K562 (cell line): ENCODE data around the gene PBOV1. TPM values are rescaled to one million over a fixed set of nuclear protein-coding genes. Genes with fewer than 3 reads are reported as not detected.

ENCODE experiments used
- ATAC-seq: fragments of 200-7000 bp; cut with Tn5 transposase; 3 replicates; pipeline ENCODE4 v1.9.1; 2020; ENCODE audit warnings: moderate library complexity
- Bru-seq: library from RNA; stranded (reverse); fragments of 400-500 nt; gene quantifications from one replicate; lab custom pipeline; 2021; lab: Mats Ljungman, UMichigan
- BruChase-seq, 2 experiments: library from RNA; stranded (reverse); fragments of 400-500 nt; gene quantifications; one replicate each; lab custom pipeline; 2021; lab: Mats Ljungman, UMichigan
- BruUV-seq: library from RNA; stranded (reverse); fragments of 400-500 nt; replicated peaks from 2 replicates; lab custom pipeline; 2021; lab: Mats Ljungman, UMichigan
- CTCF ChIA-PET: fragments of 300-600 bp; formaldehyde crosslinking; extraction: SDS; loops from one replicate; lab custom pipeline; 2021; ENCODE audit warnings: low intra/inter-chr PET ratio; lab: Yijun Ruan, JAX
- POLR2A ChIA-PET: fragments of 300-600, 350-650 bp; sonication (Branson Sonifier 250); formaldehyde crosslinking; extraction: SDS; loops from one replicate; lab custom pipeline; 2021; ENCODE audit warnings: antibody characterized with exemption, inconsistent platforms; lab: Yijun Ruan, JAX
- DNase-seq, 4 experiments: peaks; one replicate each; pipeline versions ENCODE4 v3.0.0 to v3.0.0-alpha.2; 2011 to 2018; ENCODE audit warnings: low spot score in 3 of 4, mixed read lengths in 3 of 4; ENCODE audit errors: extremely low read depth in 1 of 4
- FAIRE-seq: peaks from 2 replicates; lab custom pipeline; 2011; peaks lifted over from hg19 to GRCh38; lab: Jason Lieb, UNC
- H2AFZ ChIP-seq: 2 replicates; pipeline ENCODE4 v1.6.0; 2011; ENCODE audit warnings: low read depth, low read length, control low read depth, inconsistent platforms
- H3K27ac ChIP-seq: fragments of 200-600 bp; 3 replicates; pipeline ENCODE4 v1.8.0; 2011; ENCODE audit warnings: low read depth, mild to moderate bottlenecking, control low read depth, inconsistent platforms, low read length, moderate library complexity, mixed read lengths; ENCODE audit errors: extremely low read depth
- H3K27me3 ChIP-seq, 2 experiments: fragments of 300-600 bp in 1 of 2; 2 replicates in 1 of 2; 3 replicates in 1 of 2; pipeline versions ENCODE4 v1.6.0 to v1.8.0; 2011; ENCODE audit warnings: inconsistent platforms in 2 of 2, low read length in 2 of 2, mild to moderate bottlenecking in 1 of 2, mixed read lengths in 1 of 2, moderate library complexity in 1 of 2; ENCODE audit not compliant: control insufficient read depth in 2 of 2, insufficient read depth in 2 of 2
- H3K36me3 ChIP-seq: fragments of 300-600 bp; 3 replicates; pipeline ENCODE4 v1.8.0; 2011; ENCODE audit warnings: mild to moderate bottlenecking, low read length, inconsistent platforms; ENCODE audit not compliant: control insufficient read depth, insufficient read depth
- H3K4me1 ChIP-seq, 2 experiments: fragments of 200-600 bp in 1 of 2; replicated peaks in 1 of 2; 2 replicates in 1 of 2; 3 replicates in 1 of 2; pipeline versions ENCODE4 v1.5.1 to v1.8.0; 2011; ENCODE audit warnings: inconsistent platforms in 2 of 2, low read length in 2 of 2, mild to moderate bottlenecking in 1 of 2, mixed read lengths in 1 of 2, moderate library complexity in 1 of 2; ENCODE audit not compliant: control insufficient read depth in 2 of 2, insufficient read depth in 2 of 2
- H3K4me2 ChIP-seq: 2 replicates; pipeline ENCODE4 v1.6.1; 2011; ENCODE audit warnings: low read length, control low read depth, inconsistent platforms, mixed read lengths; ENCODE audit not compliant: insufficient read depth
- H3K4me3 ChIP-seq: fragments of 200-600 bp; sonication (generic), shearing (Covaris generic); 2 replicates; pipeline ENCODE4 v1.5.1; 2016; ENCODE audit warnings: control low read depth, inconsistent platforms
- H3K79me2 ChIP-seq: fragments of 200-600 bp; 3 replicates; pipeline ENCODE4 v1.8.0; 2011; ENCODE audit warnings: low read length, inconsistent platforms; ENCODE audit not compliant: control insufficient read depth, insufficient read depth
- H3K9ac ChIP-seq, 2 experiments: 2 replicates each; pipeline versions ENCODE4 v1.6.0 to v1.6.1; 2011; ENCODE audit warnings: low read depth in 2 of 2, low read length in 2 of 2, control low read depth in 1 of 2, inconsistent platforms in 1 of 2, mild to moderate bottlenecking in 1 of 2, mixed read lengths in 1 of 2; ENCODE audit not compliant: insufficient read depth in 1 of 2
- H3K9me1 ChIP-seq: one replicate; pipeline ENCODE4 v1.6.0; 2011; ENCODE audit warnings: inconsistent platforms, mild to moderate bottlenecking, low read length, moderate library complexity; ENCODE audit not compliant: control insufficient read depth, insufficient read depth
- H3K9me3 ChIP-seq: replicated peaks from 2 replicates; pipeline ENCODE4 v1.5.1; 2011; ENCODE audit warnings: low read depth, low read length, inconsistent platforms; ENCODE audit not compliant: control insufficient read depth, insufficient read depth
- H4K20me1 ChIP-seq: replicated peaks from 2 replicates; pipeline ENCODE4 v1.6.1; 2011; ENCODE audit warnings: low read length, inconsistent platforms, mixed read lengths; ENCODE audit not compliant: control insufficient read depth, insufficient read depth
- ATF2 ChIP-seq: sonication (generic); formaldehyde crosslinking; IDR thresholded peaks from 2 replicates; pipeline ENCODE4 v1.8.1; 2022; ENCODE audit warnings: missing genetic modification reagents
- EZH2 ChIP-seq: IDR thresholded peaks from 2 replicates; pipeline ENCODE4 v1.6.1; 2012; ENCODE audit warnings: low read depth, mild to moderate bottlenecking, inconsistent platforms, low read length, borderline replicate concordance
- IFI16 ChIP-seq: fragments of 250-450 bp; sonication (Bioruptor Pico); IDR thresholded peaks from 2 replicates; pipeline ENCODE4 v2.1.2; 2022; ENCODE audit warnings: mild to moderate bottlenecking, inconsistent platforms
- KAT2B ChIP-seq: IDR thresholded peaks from one replicate; pipeline ENCODE4 v1.6.1; 2012; ENCODE audit warnings: low read depth, mild to moderate bottlenecking, control low read depth, inconsistent platforms, low read length, moderate library complexity
- KDM5B ChIP-seq: fragments of 200-600 bp; sonication (generic); IDR thresholded peaks from 2 replicates; pipeline ENCODE4 v1.6.1; 2012; ENCODE audit warnings: low read depth, mild to moderate bottlenecking, moderate library complexity, low read length, control low read depth, inconsistent platforms; ENCODE audit not compliant: insufficient replicate concordance
- NFXL1 ChIP-seq: fragments of 450-650 bp; formaldehyde crosslinking; IDR thresholded peaks from 2 replicates; pipeline ENCODE4 v1.4.0; 2021; ENCODE audit warnings: mild to moderate bottlenecking
- PYGO2 ChIP-seq: fragments of 450-650 bp; IDR thresholded peaks from 2 replicates; pipeline ENCODE4 v1.6.1; 2016; ENCODE audit warnings: mild to moderate bottlenecking, missing genetic modification characterization, moderate library complexity, missing compliant biosample characterization
- RFX7 ChIP-seq: fragments of 250-450 bp; sonication (Bioruptor Pico); IDR thresholded peaks from 2 replicates; pipeline ENCODE4 v1.5.1; 2021; ENCODE audit warnings: mild to moderate bottlenecking
- USF2 ChIP-seq: sonication (generic); formaldehyde crosslinking; IDR thresholded peaks from 2 replicates; pipeline ENCODE4 v1.5.0; 2020; ENCODE audit warnings: missing genetic modification reagents
- WHSC1 ChIP-seq: IDR thresholded peaks from one replicate; pipeline ENCODE4 v1.6.1; 2012; ENCODE audit warnings: low read length, control low read depth, inconsistent platforms
- ZBTB34 ChIP-seq: fragments of 250-450 bp; sonication (Bioruptor Pico); IDR thresholded peaks from 2 replicates; pipeline ENCODE4 v1.8.0; 2021; ENCODE audit warnings: mild to moderate bottlenecking, moderate library complexity
- ZFP91 ChIP-seq: sonication (generic); formaldehyde crosslinking; IDR thresholded peaks from 2 replicates; pipeline ENCODE4 v1.8.0; 2022; ENCODE audit warnings: mild to moderate bottlenecking, missing genetic modification reagents
- WGBS: fragments of 100-300 bp; shearing (Covaris generic); methylation state at CpG from one replicate; pipeline ENCODE4 v1.1.6; 2016; ENCODE audit warnings: low coverage, mixed read lengths; ENCODE audit not compliant: insufficient coverage; ENCODE audit errors: missing lambda C conversion rate; 5-methylcytosine and 5-hydroxymethylcytosine counted together
- in situ Hi-C: fragments of 300-500 bp; cut with MboI; formaldehyde crosslinking; loops from 4 replicates; pipeline ENCODE4 v1.15.0; 2018; ENCODE audit warnings: inconsistent platforms, mixed read lengths
- intact Hi-C: fragments of 100-400 bp; cut with micrococcal nuclease; formaldehyde crosslinking; loops from 2 replicates; pipeline ENCODE4 v1.14.2; 2022
- long read RNA-seq, 3 experiments: library from polyadenylated mRNA in 2 of 3; library from RNA in 1 of 3; unstranded in 2 of 3; stranded (forward) in 1 of 3; transcript quantifications; one replicate each; pipeline ENCODE4 v2.0.0, GENCODE V29; 2019 to 2022
- polyA minus RNA-seq, 3 experiments: library from RNA; depleted of rRNA, polyadenylated mRNA; stranded (reverse); fragments of >200 nt; gene quantifications; 2 replicates each; pipeline ENCODE4 v1.2.3, GENCODE V29; 2011
- polyA plus RNA-seq, 8 experiments: library from polyadenylated mRNA; depleted of rRNA in 4 of 8; stranded (reverse) in 5 of 8; unstranded in 3 of 8; fragments of >200 nt; fragmentation: Nextera tagmentation in 2 of 8; fragmentation: Illumina TruSeq in 1 of 8; extraction: Ambion mirVana in 2 of 8; extraction: Trizol in 1 of 8; gene quantifications; 2 replicates each; pipeline versions ENCODE4 v1.2.1 to v1.2.3, GENCODE V29; 2011 to 2014; ENCODE audit warnings: inconsistent platforms in 1 of 8, missing spikeins in 1 of 8
- total RNA-seq, 7 experiments: library from RNA; depleted of rRNA in 6 of 7; stranded (reverse); fragments of >200 nt in 6 of 7; fragmentation: Illumina TruSeq in 2 of 7; extraction: Trizol in 2 of 7; gene quantifications; 2 replicates each; pipeline versions ENCODE4 v1.2.1 to v1.2.3, GENCODE V29; 2011 to 2021; ENCODE audit warnings: low replicate concordance in 1 of 7

PBOV1 gene
- not detected in 2 replicates for total RNA-seq (2011; cell fraction: chromatin; rRNA removed; ENCODE audit: low replicate concordance)
- not detected in 2 replicates for total RNA-seq (2011; cell fraction: nucleolus; rRNA removed)
- not detected in 2 replicates for total RNA-seq (2011; cell fraction: nucleoplasm; rRNA removed)
- total RNA-seq (2014; rRNA removed) (not detected in 2 replicates), total RNA-seq (2014; rRNA removed; fragmentation: Illumina TruSeq; extraction: Trizol) (not detected in 2 replicates), total RNA-seq (2015; rRNA removed; fragmentation: Illumina TruSeq; extraction: Trizol) (not detected in 2 replicates), total RNA-seq (2021) (not detected in 2 replicates), polyA plus RNA-seq (2011; rRNA removed) (not detected in 2 replicates), polyA plus RNA-seq (2014; fragmentation: Illumina TruSeq; extraction: Trizol) (not detected in 2 replicates), polyA plus RNA-seq (2014; fragmentation: Nextera tagmentation; extraction: Ambion mirVana) (not detected), polyA plus RNA-seq (2014; rRNA removed) (not detected in 2 replicates), polyA minus RNA-seq (2011; rRNA and poly(A)+ RNA removed) (not detected in 2 replicates), Bru-seq, nascent RNA (not detected), BruChase-seq, experiment 1, labeled RNA remaining after a 2-hour chase (not detected), BruChase-seq, experiment 2, labeled RNA remaining after a 6-hour chase (not detected)
- not detected in 2 replicates for polyA plus RNA-seq (2011; cell fraction: cytosol; rRNA removed)
- polyA plus RNA-seq (2011; cell fraction: nucleus; rRNA removed), result not detected in 2 replicates
- not detected in 2 replicates for polyA plus RNA-seq (2012)
- not detected in 2 replicates for polyA minus RNA-seq (2011; cell fraction: cytosol; rRNA and poly(A)+ RNA removed)
- not detected in 2 replicates for polyA minus RNA-seq (2011; cell fraction: nucleus; rRNA and poly(A)+ RNA removed)
- long read RNA-seq, experiment 1, result 0 reads
- long read RNA-seq, experiment 2, result 0 reads
- long read RNA-seq, experiment 3, result 0 reads

- DNase-seq, result no peak
- Histone ChIP-seq H3K4me1 (no peaks in the 10 kb centered on the region), H3K27ac (no peak within 1 kb of the TSS), H2AFZ (no peak within 1 kb of the TSS), H3K79me2 (no peaks in the 10 kb centered on the region), H3K4me3 (no peak within 1 kb of the TSS), H3K27me3 (peaks cover 0 to 8% of the 10 kb centered on the region in 2 experiments; a peak in 1 of 5 replicates), H3K9ac (no peak within 1 kb of the TSS; a peak in 1 of 4 replicates), H3K4me2 (no peak within 1 kb of the TSS), H3K9me3 (no peaks in the 10 kb centered on the region), H3K36me3 (no peaks in the 10 kb centered on the region), H4K20me1 (no peaks in the 10 kb centered on the region), H3K9me1 (no peaks in the 10 kb centered on the region)
- no peak for FAIRE-seq
- 0% methylated on average over 2 of the region's 2 CpGs for WGBS
- no TSS peak for BruUV-seq
- ChIA-PET POLR2A (interaction anchor here (0.9 kb wide), 1 partner anchor 17 kb away, joined by 6 read pairs; no protein-coding TSS in a partner anchor), CTCF (interaction anchor here (0.7 kb wide), 1 partner anchor 297 kb away, joined by 3 read pairs; no protein-coding TSS in a partner anchor)
- no peak for TF ChIP-seq USF2 (CRISPR knock-in tag)
- no peak for TF ChIP-seq KAT2B
- no peak for TF ChIP-seq KDM5B
- no peak for TF ChIP-seq IFI16 (CRISPR knock-in tag)
- no peak for TF ChIP-seq ATF2
- TF ChIP-seq ZBTB34, result no peak
- no peak for TF ChIP-seq ZFP91
- TF ChIP-seq NFXL1 (CRISPR knock-in tag), result no peak
- no peak for TF ChIP-seq RFX7 (CRISPR knock-in tag)
- no peak for TF ChIP-seq WHSC1
- TF ChIP-seq PYGO2 (tag), result no peak
- TF ChIP-seq EZH2, result no peak
- intact Hi-C loops, result no loop called here
- in situ Hi-C loops, result no loop called here
- ATAC-seq, result no peak
These were observed at the start of gene PBOV1 for GRCh38 chr6:138218449-138218848. Gene PBOV1, minus strand, starts transcription at chr6:138218491. Its CDS starts 96 bp downstream, at chr6:138218395.
